Central memory CD4-positive, alpha-beta T cell (primary cell): ENCODE data around the gene OMP.

Experiments used
- DNase-seq: peaks from one replicate; pipeline ENCODE4 v3.0.0; 2022

The OMP gene

DNA sequence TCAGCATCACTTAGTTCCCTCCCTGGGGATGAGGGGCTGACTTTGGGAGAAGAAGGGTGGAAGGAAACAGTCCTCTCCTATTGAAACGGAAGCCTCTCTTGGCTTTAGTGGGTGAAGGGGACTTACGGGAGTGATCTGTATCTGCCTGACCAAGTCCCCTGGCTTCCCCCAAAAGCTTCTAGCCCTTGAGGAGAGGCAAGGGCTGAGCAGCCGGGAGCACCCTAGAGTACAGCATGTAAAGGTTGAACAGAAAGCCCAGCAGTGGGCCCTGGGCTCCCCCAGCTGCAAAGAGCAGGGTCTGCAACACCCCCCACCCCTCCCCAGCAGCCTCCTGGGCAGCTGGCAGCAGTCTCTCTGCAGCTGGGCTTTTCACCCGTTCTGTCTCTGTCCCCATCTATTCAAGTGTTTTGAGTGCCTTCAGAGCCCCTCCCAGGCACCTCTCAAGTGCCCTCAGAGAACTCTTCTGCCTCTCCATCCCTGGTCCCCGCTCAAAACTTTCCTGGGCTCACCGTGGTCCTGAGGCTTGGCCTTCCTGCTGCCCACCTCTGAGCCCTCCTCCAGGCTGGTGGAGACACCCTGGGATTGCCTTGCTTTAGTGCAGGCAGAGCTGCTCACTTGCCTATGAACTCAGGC lies 33.2 kb upstream of the OMP start:
- DNase-seq: no peak

DNA sequence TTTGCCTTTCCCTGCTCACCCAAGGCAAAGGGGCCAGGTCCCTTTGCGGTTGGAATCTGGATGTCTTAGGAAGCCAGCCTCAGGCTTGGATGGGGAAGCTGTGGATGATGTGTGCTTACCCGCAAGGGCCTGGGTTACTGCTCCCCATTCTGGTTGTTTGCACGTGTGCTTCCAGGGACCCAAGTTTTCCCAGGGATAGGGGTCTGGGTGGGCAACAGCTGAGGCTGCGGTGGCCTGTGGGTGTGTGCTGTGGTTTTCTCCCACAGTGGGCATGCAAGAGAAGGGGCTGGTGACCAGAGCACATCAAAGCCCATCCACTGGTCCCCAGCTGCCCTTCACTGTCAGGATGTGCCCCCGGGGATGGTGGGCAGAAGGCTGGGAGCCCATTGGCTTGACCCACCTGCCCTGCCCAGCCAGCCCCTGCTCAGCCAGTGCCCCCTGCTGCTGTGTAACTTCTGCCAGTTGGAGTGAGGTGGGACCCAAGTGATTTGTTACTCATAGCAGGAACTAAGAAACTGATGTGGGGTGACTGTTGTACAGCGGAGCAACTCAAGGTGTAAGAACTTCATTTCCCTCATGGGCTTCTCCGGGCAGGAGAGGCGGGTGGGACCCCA lies 32.6 kb upstream of the OMP start:
- no peak for DNase-seq

DNA sequence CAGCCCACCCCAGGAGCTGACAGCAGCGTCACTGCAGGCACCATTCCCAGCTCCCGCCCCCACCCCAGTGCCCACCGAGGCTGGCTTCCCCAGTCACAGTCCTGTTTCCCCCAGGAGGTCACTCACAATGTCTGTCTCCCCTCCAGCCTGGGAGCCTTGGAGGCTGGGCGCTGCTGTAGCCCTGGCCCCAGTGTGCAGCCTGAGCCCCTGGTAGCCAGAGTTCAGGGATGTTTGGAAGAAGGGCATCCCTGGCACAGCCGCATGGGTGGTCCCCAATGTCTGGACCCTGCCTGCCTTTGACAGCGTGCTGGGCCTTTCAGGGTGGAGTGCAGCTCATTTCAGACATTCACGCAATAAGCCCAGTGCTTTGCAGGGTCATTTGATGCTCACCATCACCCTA lies 31.6 kb upstream of the OMP start:
- DNase-seq: no peak

DNA sequence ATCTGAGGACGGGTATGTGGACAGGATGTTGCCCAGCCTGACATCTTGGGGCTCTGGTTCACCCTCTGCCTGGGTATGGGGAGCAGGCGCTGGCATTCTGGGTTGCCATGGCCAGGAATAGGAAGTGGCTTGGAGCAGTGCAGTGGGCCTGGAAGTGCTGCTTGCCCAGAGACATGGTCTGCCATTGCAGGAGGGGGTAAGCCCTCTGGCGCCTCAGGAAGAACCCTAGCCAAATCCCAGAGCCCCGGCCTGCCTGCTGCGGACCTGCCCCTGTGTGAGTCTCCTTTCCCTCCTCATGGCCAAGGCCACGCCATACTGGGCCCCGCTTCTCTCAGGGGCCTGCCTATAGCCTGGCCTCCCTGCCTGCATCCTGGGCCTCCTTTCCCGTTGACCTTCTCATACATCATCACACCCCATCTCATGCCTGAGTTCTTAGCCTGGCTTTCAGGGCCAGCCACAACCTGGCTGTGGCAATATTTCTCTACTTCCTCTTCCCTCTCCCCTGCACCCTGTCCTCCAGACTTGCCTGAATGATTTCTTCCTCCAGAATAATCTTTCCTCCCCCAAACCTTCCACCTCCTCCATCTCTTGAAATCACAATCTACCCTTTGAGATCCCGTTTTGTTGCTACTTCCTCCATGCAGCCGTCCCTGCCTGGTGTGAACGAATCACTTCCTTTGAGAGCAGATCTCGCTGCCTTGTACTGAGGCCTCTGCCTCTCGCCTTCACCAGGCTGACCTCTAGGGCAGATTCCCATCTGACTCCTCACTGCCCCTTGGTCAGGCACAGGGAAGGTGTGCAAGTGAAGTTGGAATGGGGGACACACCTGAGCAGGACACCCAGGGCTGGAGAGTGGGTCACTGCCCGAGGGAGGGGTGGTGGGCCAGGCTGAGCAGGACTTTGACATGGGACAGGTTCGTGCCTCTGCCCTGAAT lies 30.7 kb upstream of the OMP start:
- DNase-seq: no peak

DNA sequence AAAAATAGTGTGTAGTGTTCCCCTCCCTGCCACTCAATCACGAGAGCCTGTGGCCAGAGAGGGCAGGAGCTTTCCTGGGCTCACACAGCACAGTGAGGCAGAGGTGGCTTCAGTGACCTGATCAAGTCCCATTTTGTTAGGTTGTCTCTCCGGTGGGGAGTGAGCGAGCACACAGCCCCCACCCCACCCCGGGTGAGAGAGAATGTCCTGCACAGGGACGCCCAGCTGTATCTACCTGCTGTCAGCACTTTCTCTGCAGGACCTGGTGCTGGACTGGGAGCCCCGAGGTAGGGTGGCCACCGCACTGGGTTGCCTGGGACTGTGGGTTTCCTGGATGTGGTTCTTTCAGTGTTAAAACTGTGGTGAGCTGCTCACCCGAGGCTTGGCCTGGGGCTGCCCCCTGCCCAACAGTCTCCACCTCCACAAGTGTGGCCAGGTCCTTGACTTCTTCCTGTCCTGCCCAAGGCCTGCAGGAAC lies 29.8 kb upstream of the OMP start:
- no peak for DNase-seq

DNA sequence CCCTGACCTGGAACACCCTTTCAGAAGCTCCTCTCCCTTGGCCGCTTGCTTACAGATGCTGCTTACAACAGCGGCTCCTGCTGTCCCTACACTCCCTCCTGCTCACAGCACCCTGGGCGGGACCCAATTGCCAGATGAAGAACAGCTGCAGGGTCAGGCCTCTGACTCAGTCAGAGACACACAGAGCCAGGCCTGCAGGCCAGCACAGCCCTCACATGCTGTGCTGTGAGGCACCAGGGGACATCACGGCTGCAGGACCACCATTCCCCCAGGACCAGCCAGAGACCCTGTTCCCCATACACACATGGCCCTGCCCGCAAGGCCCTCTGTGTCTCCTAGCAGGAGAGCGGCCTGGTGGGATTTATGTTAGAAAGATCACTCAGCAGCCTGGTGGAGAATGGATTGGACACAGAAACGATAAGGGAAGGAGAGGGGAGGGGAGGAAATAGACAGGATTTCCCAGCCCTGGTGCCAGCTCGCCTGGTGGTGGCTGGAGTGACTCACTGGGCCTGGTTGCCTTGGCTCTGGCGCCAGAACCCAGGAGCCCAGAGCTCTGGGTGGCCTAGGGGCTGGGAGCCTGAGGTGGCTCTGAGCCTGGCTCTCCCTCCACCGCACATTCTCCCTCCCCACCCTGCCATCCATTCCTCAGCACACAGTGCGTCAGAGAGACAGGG lies 29.2 kb upstream of the OMP start:
- DNase-seq: no peak

DNA sequence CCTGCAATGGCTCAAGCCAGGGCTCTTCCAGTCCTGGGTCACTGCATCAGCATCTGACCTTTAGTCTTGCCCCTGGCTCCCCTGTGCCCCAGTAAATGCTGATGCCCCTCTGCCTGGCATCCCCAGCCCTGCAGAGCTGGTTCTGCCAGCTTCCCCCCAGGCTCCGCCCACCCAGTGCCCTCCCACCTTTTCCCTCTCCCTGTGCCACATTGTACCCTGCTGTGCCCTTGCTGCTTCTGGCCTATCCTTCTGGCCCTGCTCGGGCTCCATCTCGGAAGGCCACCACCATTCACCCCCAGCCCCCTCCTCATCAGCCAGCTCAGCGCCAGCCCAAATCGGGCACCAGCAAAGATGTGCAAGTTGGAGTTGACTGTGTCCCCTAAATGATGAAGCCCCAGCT lies 28.4 kb upstream of the OMP start:
- DNase-seq: no peak

DNA sequence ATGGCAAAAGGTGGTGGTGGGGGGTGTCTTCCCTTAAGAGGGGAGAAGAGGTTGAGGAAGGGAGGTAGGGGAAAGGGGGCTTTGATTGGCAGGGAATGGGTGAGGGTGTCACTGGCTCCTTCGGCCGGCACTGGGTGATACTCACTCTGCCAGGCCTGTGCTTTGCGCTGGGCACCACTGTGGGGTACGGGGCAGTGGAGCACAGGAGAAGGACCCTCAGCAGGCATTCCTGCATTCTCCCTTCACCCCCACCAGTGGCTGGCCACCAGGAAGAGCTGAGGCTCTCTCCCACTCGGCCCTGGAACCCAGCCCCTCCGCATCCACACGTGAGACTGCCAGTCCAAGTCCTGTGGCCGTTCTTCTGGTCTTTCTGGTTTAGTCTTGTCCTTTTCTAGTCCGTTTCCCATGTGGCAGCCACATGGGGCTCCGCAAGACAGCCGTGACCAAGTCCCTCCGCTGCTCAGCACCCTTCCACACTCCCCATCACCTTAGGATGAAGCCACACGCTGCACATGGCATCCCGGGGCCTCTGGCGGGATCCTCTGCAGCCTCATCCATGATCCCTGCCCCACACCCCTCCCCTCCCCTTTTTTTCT lies 27.9 kb upstream of the OMP start:
- no peak for DNase-seq

DNA sequence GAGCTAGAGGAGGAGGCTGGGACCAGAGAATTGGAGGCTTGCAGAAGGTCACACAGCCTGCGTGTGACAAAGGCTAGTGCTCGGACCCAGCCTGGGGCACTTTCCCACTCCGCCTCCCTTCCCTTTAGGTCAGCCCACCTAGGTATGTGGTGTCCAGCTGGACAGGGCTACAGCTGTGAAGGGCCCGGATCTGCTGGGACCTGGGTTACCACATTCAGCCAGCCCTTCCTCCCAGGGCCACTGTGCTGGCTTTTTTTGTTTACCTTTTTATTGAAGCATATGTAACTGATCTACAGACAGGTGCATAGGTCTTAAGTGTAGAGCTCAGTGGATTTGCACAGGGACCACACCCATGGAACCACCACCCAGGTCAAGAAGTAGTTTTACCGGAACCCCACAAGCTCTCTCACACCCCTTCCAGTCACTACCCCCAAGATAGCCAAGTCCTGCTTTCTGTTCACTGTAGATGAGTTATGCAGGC lies 27.2 kb upstream of the OMP start:
- no peak for DNase-seq

DNA sequence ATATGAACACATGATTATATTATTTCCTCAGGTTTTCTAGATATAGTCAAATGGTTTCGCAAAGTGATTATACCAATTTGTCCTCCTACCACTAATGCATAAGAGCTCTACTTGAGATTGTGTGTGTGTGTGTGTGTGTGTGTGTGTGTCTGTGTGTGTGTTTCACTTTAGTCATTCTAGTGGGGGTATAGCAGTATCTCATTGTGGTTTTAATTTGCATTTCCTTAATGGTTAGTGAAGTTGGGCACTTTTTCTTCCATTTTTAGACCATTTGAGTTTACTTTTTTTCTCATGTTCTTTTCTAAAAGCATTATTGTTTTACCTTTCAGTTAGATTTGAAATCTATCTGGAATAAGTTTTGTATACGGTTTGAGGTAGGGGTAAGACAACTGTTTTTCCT lies 23.0 kb upstream of the OMP start:
- no peak for DNase-seq

DNA sequence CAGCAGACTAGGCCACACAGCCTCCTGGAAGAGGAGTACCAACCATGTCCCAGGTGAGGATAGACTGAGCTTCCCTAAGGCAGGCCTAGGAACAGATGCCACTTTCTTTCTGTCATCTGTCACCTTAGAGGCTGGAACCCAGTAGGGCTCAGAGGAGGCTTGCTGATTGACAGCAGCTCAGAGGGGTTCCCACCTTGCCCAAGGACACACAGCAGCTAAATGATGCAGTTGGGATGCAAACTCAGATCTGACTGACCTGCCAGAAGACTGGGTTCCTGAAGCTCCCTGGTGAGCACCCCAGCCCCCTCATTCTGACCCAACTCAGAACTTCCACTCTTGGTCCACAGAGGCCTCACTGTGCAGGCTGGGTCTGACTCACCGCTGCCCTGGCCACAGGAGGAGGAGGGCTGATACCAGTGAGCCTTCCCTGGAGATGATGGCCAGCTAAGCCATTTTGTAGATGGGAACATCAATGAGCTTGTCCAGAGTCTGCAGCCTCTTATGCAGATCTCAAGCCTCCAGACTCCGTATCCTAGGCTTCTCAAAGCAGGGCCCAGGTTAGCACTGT lies 21.9 kb upstream of the OMP start:
- no peak for DNase-seq

DNA sequence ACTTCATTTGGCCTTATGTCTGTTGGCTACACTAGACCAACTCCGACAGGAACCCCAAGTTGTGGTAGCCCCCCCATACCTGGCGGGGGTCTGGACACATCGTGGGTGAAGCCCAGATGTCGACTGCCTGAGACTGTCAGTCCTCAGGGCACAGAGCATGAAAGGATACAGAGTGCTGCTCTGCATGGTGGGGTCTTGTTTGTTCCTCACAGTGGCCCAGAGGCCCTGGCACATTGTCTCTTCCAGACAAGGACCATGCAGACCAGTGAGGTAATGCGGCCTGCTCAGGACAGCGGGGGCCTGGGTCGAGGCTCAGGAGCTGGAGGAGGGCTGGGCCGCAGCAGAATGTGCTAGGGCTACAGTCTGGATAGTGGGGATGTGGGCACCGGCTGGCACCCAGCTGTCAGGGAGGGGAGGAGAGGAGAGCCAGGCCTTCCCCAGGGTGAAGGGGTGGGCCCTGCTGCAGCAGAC lies 21.2 kb upstream of the OMP start:
- no peak for DNase-seq

DNA sequence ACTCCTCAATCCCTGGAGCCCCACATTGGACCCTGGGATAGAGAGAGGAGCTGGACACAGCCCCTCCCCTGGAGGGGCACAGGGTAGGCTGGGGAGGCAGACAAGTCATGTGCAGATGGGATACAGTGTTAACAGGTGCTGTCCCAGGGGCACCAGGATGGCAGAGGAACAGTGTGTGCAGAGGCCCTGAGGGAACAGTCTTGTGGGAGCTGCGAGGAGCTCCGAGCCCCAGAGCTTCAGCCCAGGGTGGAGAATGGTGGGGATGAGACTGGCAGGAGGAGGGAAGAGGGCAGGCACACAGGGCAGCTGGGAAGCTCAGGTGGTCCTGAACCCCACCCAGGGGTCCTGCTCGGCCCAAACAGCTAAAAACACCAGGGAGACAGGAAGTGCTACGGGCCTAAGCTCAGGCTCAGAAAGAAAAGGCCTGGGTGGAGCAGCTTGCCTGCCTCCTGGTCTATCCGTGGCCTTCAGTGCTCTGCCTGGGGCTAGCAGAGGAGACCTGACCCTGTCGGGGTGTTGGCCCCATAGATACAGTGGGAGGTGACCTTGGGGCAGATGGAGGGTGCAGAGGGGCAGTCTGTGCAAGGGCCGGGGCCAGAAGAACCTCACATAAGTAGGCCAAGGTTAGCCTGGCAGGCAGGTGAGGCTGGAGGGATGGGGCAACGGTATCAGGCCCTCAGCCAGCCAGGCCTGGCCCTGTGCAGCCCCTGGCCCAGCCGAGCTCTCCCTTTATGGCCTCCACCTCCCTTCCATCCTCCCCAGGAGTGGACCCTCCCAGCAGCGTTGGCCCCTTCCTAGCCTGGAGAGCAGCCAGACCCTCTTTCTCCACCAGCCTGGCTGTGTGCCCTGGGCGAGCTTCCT lies 20.4 kb upstream of the OMP start:
- no peak for DNase-seq

DNA sequence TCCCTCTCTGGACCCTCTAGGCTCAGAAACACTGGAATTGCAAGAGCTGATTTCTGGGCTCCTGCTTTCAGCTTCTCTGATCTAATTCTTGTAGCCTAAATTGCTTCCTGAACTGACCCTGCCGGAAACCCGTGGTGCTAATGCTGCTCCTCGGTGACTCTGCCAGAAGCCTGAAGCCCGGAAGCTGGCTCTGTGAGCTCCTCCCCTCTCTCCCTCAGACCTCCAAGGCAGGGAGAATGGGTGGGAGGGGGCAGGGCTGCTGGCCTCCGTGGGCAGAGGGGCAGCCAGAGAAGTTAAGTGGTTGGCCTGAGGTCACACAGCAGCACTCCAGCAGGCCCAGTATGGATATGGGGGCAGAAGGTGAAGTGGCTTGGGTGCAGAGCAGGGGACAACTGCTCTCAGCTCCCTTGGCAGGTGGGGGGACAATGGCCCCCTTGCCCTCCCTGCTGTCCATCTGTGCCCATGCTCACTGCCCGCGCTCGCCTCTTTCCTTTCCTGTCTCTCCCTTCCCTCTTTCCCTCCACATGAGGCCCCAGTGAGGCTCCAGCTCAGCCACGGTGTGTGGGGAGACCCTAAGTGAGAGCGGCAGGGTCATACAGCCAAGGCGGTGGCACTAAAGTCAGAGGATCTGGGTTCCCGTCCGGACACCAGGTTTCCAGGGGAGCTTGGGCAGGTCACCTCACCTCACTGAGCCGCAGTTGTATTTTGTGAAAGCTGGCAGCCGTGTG lies 19.6 kb upstream of the OMP start:
- DNase-seq: peak; percentile 40

DNA sequence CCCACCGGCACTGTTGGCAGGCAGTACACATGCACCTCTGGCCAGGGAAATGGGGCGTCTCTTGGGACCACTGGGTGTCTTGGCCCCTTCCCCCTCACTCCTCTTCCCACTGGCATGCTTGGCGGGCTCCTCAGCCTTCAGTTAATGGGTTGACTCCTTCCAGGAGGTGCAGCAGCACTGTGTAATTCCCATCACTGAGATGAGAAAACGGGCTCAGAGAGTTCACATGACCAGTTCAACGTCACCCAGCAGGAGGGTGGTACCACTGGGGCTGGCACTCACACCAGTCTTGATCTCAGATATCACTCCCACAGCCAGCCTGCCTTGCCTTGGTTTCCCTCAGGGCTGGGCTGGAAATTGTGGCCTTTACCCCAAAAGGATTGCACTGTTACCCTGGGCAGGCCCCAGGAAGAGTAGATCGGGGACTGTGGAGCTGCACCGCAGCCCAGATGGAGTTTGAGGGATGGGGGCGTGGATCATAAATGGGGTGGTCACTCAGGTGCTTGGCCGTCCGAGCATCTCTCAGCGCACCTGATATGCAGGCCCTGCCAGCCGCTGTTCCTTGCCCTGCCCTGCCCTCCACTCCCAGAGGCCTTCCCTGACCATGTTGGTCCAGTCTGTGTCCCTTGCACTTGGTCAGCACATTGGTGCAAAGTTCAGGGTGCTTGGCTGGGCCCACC lies 18.9 kb upstream of the OMP start:
- no peak for DNase-seq

DNA sequence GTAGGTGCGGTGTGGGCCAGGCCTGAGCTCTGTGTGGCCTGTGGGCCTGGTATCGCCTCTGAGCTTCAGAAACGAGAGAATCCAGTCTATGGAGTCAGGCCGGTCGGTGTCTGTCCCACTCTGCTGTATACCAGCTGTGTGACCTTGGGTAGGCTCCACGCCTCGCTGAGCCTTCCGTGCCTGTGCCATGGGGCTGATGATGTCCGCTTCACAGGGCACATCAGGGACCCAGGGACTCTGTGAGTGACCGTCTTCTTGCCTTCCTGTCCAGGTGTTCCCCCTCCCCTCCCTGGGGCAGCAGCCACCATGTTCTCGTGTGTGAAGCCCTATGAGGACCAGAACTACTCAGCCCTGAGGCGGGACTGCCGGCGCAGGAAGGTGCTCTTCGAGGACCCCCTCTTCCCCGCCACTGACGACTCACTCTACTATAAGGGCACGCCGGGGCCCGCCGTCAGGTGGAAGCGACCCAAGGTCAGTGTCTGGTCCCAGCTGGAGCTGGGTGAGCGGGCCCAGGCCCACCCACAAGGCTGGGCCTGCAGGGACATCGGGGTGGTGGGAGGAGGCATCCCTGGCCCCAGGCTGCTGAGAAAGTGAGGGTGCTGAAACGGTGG lies 18.0 kb upstream of the OMP start:
- no peak for DNase-seq

DNA sequence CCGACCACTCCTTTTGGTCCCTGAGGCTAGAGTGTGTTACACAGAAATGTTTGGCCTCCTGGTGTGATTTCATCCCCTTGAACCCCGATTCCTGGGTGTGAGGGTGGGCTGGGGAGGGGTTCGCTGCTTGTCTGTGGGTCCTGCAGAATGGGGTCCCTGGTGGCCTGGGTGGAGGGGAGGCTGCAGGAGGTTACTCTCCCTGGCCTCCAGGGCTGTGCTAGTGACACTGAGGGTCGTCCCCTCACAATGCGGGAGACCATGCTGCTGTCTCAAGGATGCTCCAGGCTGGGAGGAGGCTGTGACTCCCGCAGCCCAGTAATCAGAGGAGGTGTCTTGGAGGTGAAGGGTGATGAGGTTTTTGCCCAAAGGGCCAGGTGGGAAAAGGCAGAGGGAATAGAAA lies 17.0 kb upstream of the OMP start:
- no peak for DNase-seq

DNA sequence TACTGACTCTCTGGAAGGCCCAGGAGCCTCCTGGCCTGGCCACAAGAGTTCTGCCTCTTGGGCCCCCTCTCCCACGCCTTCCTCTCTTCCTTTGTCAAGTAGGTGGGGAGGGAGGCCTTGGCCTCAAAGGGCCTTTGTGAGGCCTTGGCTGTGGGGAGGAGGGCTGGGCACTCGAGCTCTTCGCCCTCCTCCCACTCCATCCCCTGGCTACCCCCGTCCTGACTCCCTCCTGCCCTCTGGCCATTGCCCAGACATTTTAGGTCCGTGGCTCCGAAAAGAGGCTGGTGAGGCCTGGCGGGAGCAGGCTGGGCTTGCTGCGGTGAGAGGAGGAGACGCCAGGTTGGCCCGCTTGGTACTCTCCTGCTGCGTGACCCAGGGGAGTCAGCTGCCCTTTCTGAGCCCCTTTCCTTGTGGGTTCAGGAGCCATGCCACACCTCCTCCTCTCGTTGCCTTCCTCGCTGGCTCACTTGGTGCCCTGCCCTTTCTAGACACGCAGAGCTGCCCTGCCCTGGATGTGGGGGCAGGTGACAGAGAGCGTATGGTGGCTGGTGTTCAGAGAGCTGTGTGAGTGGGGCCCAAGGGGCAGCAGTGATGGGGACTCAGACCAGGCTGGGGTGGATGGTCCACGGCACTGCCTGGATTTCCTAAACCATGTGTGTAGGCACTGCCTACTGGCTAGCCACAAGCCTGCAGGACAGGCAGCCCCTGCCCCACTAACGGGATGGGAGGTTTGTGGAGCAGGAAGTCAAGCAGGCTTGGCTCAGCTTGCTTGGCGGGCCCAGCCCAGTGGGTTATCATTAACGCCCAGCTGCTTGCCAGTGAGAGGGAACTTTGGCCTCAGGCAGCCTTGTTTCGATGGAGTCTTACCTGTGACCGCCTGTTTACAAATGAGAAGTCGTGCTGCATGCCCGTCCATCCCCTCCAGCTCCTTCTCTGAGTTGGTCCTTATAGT lies 15.8 kb upstream of the OMP start:
- no peak for DNase-seq
